OCI-LY1 (cell line): ENCODE results near the gene GGCT.

ENCODE experiments used
- H2AFZ ChIP-seq: fragments of 200-600 bp; sonication (generic), shearing (Covaris generic); 2 replicates; pipeline ENCODE4 v1.6.0; 2014; ENCODE audit warnings: antibody characterized with exemption, mild to moderate bottlenecking, low read length
- H3F3A ChIP-seq: fragments of 200-600 bp; sonication (generic), shearing (Covaris generic); 2 replicates; pipeline ENCODE4 v1.6.0; 2014; ENCODE audit warnings: mild to moderate bottlenecking, antibody characterized with exemption, low read length, moderate library complexity; ENCODE audit not compliant: insufficient read depth
- H3K27ac ChIP-seq: fragments of 200-600 bp; sonication (generic); 2 replicates; pipeline ENCODE4 v1.5.1; 2014; ENCODE audit warnings: low read length, mixed run types, mild to moderate bottlenecking, low read depth; ENCODE audit not compliant: poor library complexity, severe bottlenecking
- H3K27me3 ChIP-seq: fragments of 200-600 bp; sonication (generic); 2 replicates; pipeline ENCODE4 v1.6.0; 2014; ENCODE audit warnings: antibody characterized with exemption, mild to moderate bottlenecking, low read length, moderate library complexity; ENCODE audit not compliant: insufficient read depth
- H3K36me3 ChIP-seq: fragments of 200-600 bp; sonication (generic); 2 replicates; pipeline ENCODE4 v1.6.1; 2014; ENCODE audit warnings: mild to moderate bottlenecking, antibody characterized with exemption, low read length, moderate library complexity, mixed read lengths; ENCODE audit not compliant: insufficient read depth
- H3K4me1 ChIP-seq: fragments of 200-600 bp; sonication (generic); 2 replicates; pipeline ENCODE4 v1.5.1; 2014; ENCODE audit warnings: mild to moderate bottlenecking, low read length, moderate library complexity; ENCODE audit not compliant: insufficient read depth, severe bottlenecking
- H3K4me2 ChIP-seq: fragments of 200-600 bp; sonication (generic), shearing (Covaris generic); 2 replicates; pipeline ENCODE4 v1.6.1; 2014; ENCODE audit warnings: low read length
- H3K4me3 ChIP-seq: fragments of 200-600 bp; sonication (generic); 2 replicates; pipeline ENCODE4 v1.5.1; 2014; ENCODE audit warnings: low read length, low read depth, mild to moderate bottlenecking, mixed read lengths; ENCODE audit not compliant: poor library complexity, severe bottlenecking
- H3K79me2 ChIP-seq: fragments of 200-600 bp; shearing (Covaris generic); 2 replicates; pipeline ENCODE4 v1.6.1; 2016; ENCODE audit warnings: mixed run types, low read length, mixed read lengths; ENCODE audit not compliant: insufficient read depth
- H3K9ac ChIP-seq: fragments of 200-600 bp; sonication (generic), shearing (Covaris generic); 2 replicates; pipeline ENCODE4 v1.6.1; 2014; ENCODE audit warnings: mild to moderate bottlenecking, low read length, mixed read lengths
- H3K9me2 ChIP-seq: fragments of 200-600 bp; sonication (generic), shearing (Covaris generic); 2 replicates; pipeline ENCODE4 v1.6.1; 2014; ENCODE audit warnings: low read depth, mild to moderate bottlenecking, low read length, mixed read lengths
- H3K9me3 ChIP-seq: fragments of 200-600 bp; shearing (Covaris generic); 2 replicates; pipeline ENCODE4 v1.6.1; 2014; ENCODE audit warnings: low read length, mixed read lengths
- H4K20me1 ChIP-seq: fragments of 200-600 bp; sonication (generic), shearing (Covaris generic); 2 replicates; pipeline ENCODE4 v1.6.0; 2016; ENCODE audit warnings: mild to moderate bottlenecking, low read length; ENCODE audit not compliant: insufficient read depth
- CTCF ChIP-seq: fragments of 200-600 bp; sonication (generic), shearing (Covaris generic); IDR thresholded peaks from 2 replicates; pipeline ENCODE4 v1.5.1; 2017; ENCODE audit warnings: mild to moderate bottlenecking, antibody characterized with exemption, low read length, moderate library complexity, mixed read lengths
- EZH2 ChIP-seq: fragments of 200-600 bp; sonication (generic), shearing (Covaris generic); IDR thresholded peaks from 2 replicates; pipeline ENCODE4 v1.8.0; 2017; ENCODE audit warnings: borderline replicate concordance, mixed run types, mild to moderate bottlenecking, antibody characterized with exemption, low read length, moderate library complexity, mixed read lengths

Gene GGCT

GRCh38 chr7:30469303-30469702 lies 35.3 kb downstream of the GGCT start:
- no peak overlapping the region for H3K4me3 ChIP-seq
- no peaks in the 10 kb centered on the region for H3K79me2 ChIP-seq
- H3K4me1 ChIP-seq = peaks cover 13% of the 10 kb centered on the region

GRCh38 chr7:30468791-30469190 lies 35.8 kb downstream of the GGCT start:
- TF ChIP-seq EZH2 (no peak), CTCF (no peak)
- Histone ChIP-seq H3K4me2 (no peak overlapping the region), H3K4me3 (no peak overlapping the region), H3K36me3 (peaks cover 4% of the 10 kb centered on the region; the same call in 1 of the 2 replicates), H3K9ac (no peak overlapping the region), H3K27me3 (no peaks in the 10 kb centered on the region), H3F3A (no peaks in the 10 kb centered on the region), H4K20me1 (no peaks in the 10 kb centered on the region), H3K27ac (no peak overlapping the region), H3K9me2 (no peaks in the 10 kb centered on the region), H3K4me1 (peaks cover 15% of the 10 kb centered on the region), H3K79me2 (no peaks in the 10 kb centered on the region), H2AFZ (no peak overlapping the region), H3K9me3 (no peaks in the 10 kb centered on the region)

More at GRCh38 chr7:30469303-30469702, 35.3 kb downstream of the GGCT start:
- H3K9me3 ChIP-seq = no peaks in the 10 kb centered on the region
- no peaks in the 10 kb centered on the region for H3K27me3 ChIP-seq
- H3K9ac ChIP-seq = no peak overlapping the region
- H3K36me3 ChIP-seq = peaks cover 4% of the 10 kb centered on the region; the same call in 1 of the 2 replicates
- H3K27ac ChIP-seq = no peak overlapping the region
- TF ChIP-seq EZH2 = no peak
- no peak for TF ChIP-seq CTCF
- H3K9me2 ChIP-seq = no peaks in the 10 kb centered on the region
- H3K4me2 ChIP-seq = no peak overlapping the region
- no peak overlapping the region for H2AFZ ChIP-seq
- no peaks in the 10 kb centered on the region for H3F3A ChIP-seq
- no peaks in the 10 kb centered on the region for H4K20me1 ChIP-seq

GRCh38 chr7:30468041-30468440 lies 36.6 kb downstream of the GGCT start:
- no peak overlapping the region for H3K9ac ChIP-seq
- H4K20me1 ChIP-seq = no peaks in the 10 kb centered on the region
- H3K4me2 ChIP-seq = no peak overlapping the region
- H3K27me3 ChIP-seq = no peaks in the 10 kb centered on the region
- no peak for TF ChIP-seq EZH2
- TF ChIP-seq CTCF = no peak
- no peak overlapping the region for H3K27ac ChIP-seq
- H3K36me3 ChIP-seq = peaks cover 4% of the 10 kb centered on the region; the same call in 1 of the 2 replicates
- no peaks in the 10 kb centered on the region for H3K9me3 ChIP-seq
- H3F3A ChIP-seq = no peaks in the 10 kb centered on the region
- H3K4me3 ChIP-seq = no peak overlapping the region
- no peak overlapping the region for H2AFZ ChIP-seq
- H3K9me2 ChIP-seq = no peaks in the 10 kb centered on the region
- peaks cover 17% of the 10 kb centered on the region for H3K4me1 ChIP-seq
- no peaks in the 10 kb centered on the region for H3K79me2 ChIP-seq
